Measurements from ENCODE around the gene PRRG4.

PRRG4 gene

DNA sequence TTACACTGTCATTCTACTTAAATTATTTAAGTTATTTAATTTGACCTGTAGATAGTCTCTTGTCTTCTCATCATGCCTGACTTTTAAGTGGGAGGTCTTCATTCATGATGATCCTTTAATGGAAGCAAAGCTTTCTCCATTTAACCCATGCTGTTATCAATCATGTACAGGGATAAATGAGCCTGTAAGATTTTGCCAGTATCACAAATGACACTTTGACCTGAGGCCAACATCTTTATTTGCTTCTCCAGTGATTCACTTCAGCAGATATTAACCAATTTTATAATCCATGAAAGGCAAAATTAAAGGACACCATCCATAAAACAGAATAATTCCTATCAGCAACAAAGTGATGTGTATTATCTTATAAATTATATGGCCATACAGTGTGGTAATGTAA is 42.9 kb upstream of the PRRG4 start:
- Histone ChIP-seq H3K14ac (ENCODE audit: low read length) (no peak overlapping the region), H3K27ac (ENCODE audit: low read depth, low read length) (no peak overlapping the region), H4K12ac (ENCODE audit: low read depth, low read length) (no peak overlapping the region), H3K36me3 (ENCODE audit: control insufficient read depth in 1 of 2, insufficient read depth in 2 of 2, low read length in 2 of 2) (no peaks in the 10 kb centered on the region), H3K4me2 (ENCODE audit: low read length) (no peak overlapping the region), H4K8ac (ENCODE audit: low read depth, low read length) (no peak overlapping the region), H2BK5ac (ENCODE audit: low read depth, low read length, poor library complexity) (no peak overlapping the region), H3K79me2 (ENCODE audit: control insufficient read depth, insufficient read depth, low read length, poor library complexity) (no peaks in the 10 kb centered on the region), H3K4ac (ENCODE audit: low read depth, low read length) (no peak overlapping the region), H3K4me3 (ENCODE audit: low read depth, low read length) (no peak overlapping the region), H3K18ac (ENCODE audit: low read length) (no peak overlapping the region), H4K91ac (ENCODE audit: low read depth, low read length) (no peak overlapping the region), H3K79me1 (ENCODE audit: low read length) (no peaks in the 10 kb centered on the region), H2AK5ac (ENCODE audit: low read length) (no peak overlapping the region), H3K27me3 (ENCODE audit: insufficient read depth, low read length) (no peaks in the 10 kb centered on the region), H3K4me1 (ENCODE audit: control insufficient read depth in 1 of 2, insufficient read depth in 2 of 2, low read length in 2 of 2) (no peaks in the 10 kb centered on the region), H2AFZ (ENCODE audit: insufficient read depth, low read length, poor library complexity) (no peak overlapping the region), H3K23ac (ENCODE audit: low read length) (no peak overlapping the region), H2BK120ac (ENCODE audit: insufficient read depth, low read length, poor library complexity) (no peak overlapping the region), H2BK12ac (ENCODE audit: low read length) (no peak overlapping the region), H3K9ac (ENCODE audit: low read length) (no peak overlapping the region), H3K9me3 (ENCODE audit: insufficient read depth, low read depth, low read length) (no peaks in the 10 kb centered on the region)
- no peak for DNase-seq

DNA sequence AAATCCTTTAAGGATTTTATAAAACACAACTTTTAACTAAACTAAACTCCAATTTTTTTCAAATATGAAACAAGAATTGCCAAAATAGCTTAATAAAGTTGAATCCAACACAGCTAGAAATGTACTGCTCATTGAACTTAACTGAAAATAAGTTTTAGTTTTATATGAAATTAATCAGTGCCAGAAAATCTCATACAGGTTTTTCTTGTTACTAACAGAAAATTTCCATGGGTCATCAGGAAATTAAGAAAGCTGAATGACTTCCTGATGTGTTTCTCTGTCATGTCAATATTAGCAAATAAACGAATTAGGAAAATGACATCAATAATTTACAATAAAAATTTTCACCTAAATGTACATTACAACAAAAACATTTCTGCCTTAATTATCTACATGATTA is 38.8 kb upstream of the PRRG4 start:
- WGBS (ENCODE audit: extremely low coverage, insufficient coverage, insufficient read length), result no CpG with 5 or more reads among the region's 1 CpG
- no peak overlapping the region for H2BK5ac ChIP-seq (ENCODE audit: low read depth, low read length, poor library complexity)

DNA sequence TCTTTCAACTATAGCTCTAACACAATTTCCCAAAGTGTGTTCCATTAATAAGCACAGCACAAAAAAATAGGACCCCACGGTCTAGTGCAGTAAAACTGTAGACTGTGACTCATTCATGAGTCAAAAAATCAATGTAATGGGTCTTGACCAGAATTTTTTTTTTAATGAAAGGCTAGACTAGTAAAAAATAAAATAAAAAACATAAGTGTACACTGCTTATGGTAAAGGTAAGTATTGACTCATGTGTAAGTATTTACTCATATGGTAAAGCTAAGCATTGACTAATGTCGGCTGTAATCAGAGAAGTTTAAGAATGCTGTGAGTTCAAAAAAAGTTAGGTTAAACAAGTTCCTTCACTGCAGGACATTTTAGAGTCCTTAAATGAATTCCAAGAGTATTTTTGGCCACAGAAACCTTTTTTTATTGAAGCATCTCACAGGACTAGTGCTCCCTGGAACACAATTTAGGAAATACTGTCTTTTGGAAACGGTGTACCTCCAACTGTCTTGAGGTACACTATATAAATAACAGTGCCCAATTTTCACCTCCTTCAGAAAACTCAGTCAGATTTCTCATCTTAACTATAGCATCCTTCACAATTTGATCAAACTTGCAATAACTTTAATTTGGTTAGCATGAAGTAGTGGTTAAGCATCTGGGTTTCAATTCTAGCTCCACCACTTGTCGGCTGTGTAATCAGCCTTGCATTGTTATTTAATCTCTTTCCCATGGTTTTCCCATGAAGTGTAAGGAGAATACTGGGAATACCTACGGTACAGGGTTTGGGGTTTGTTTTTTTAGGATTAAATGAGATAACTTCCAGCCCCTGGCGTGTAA is 37.4 kb upstream of the PRRG4 start:
- H3K18ac ChIP-seq (ENCODE audit: low read length), result no peak overlapping the region
- H3K4ac ChIP-seq (ENCODE audit: low read depth, low read length), result no peak overlapping the region
- H3K23ac ChIP-seq (ENCODE audit: low read length), result no peak overlapping the region

More for the DNA sequence above, 38.8 kb upstream of the PRRG4 start:
- Histone ChIP-seq H2AK5ac (ENCODE audit: low read length) (no peak overlapping the region), H3K4ac (ENCODE audit: low read depth, low read length) (no peak overlapping the region), H3K14ac (ENCODE audit: low read length) (no peak overlapping the region), H4K91ac (ENCODE audit: low read depth, low read length) (no peak overlapping the region), H3K18ac (ENCODE audit: low read length) (no peak overlapping the region), H3K27ac (ENCODE audit: low read depth, low read length) (no peak overlapping the region), H3K36me3 (ENCODE audit: control insufficient read depth in 1 of 2, insufficient read depth in 2 of 2, low read length in 2 of 2) (no peaks in the 10 kb centered on the region), H3K4me1 (ENCODE audit: control insufficient read depth in 1 of 2, insufficient read depth in 2 of 2, low read length in 2 of 2) (no peaks in the 10 kb centered on the region), H3K23ac (ENCODE audit: low read length) (no peak overlapping the region), H3K9me3 (ENCODE audit: insufficient read depth, low read depth, low read length) (no peaks in the 10 kb centered on the region), H3K27me3 (ENCODE audit: insufficient read depth, low read length) (no peaks in the 10 kb centered on the region), H2BK12ac (ENCODE audit: low read length) (no peak overlapping the region), H2BK120ac (ENCODE audit: insufficient read depth, low read length, poor library complexity) (no peak overlapping the region), H3K9ac (ENCODE audit: low read length) (no peak overlapping the region), H3K4me2 (ENCODE audit: low read length) (no peak overlapping the region), H4K12ac (ENCODE audit: low read depth, low read length) (no peak overlapping the region), H3K4me3 (ENCODE audit: low read depth, low read length) (no peak overlapping the region), H3K79me2 (ENCODE audit: control insufficient read depth, insufficient read depth, low read length, poor library complexity) (no peaks in the 10 kb centered on the region), H2AFZ (ENCODE audit: insufficient read depth, low read length, poor library complexity) (no peak overlapping the region), H4K8ac (ENCODE audit: low read depth, low read length) (no peak overlapping the region), H3K79me1 (ENCODE audit: low read length) (no peaks in the 10 kb centered on the region)
- no peak for DNase-seq

DNA sequence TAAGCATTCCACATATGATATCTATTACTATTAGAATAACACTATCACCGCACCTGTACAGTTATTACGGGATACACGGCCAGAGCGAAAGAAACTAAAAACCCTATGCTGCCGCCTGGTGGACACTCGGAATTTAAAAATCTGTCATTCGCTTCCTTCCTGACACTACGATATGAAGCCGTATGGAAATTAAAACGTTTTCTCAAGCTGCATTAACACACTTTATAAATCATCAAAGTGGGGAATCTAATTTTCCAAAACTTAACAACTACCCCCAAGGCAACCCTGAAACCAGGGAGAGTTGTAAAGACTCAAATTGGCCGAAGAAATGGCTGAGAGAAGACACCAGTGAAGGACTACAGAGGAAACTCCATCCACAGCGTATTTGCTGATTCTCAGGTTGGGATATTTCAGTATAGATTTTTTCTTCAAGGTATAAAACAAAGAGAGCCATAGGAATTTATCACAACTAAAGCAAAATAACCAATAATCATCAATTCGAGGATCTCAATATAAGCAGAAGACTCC is 36.7 kb upstream of the PRRG4 start:
- Histone ChIP-seq H4K91ac (ENCODE audit: low read depth, low read length) (no peak overlapping the region), H3K79me2 (ENCODE audit: control insufficient read depth, insufficient read depth, low read length, poor library complexity) (no peaks in the 10 kb centered on the region), H3K9ac (ENCODE audit: low read length) (no peak overlapping the region), H3K4me1 (ENCODE audit: control insufficient read depth in 1 of 2, insufficient read depth in 2 of 2, low read length in 2 of 2) (no peaks in the 10 kb centered on the region), H2AFZ (ENCODE audit: insufficient read depth, low read length, poor library complexity) (no peak overlapping the region), H4K8ac (ENCODE audit: low read depth, low read length) (no peak overlapping the region), H2AK5ac (ENCODE audit: low read length) (no peak overlapping the region), H2BK5ac (ENCODE audit: low read depth, low read length, poor library complexity) (no peak overlapping the region), H3K79me1 (ENCODE audit: low read length) (no peaks in the 10 kb centered on the region), H3K18ac (ENCODE audit: low read length) (no peak overlapping the region), H3K4ac (ENCODE audit: low read depth, low read length) (no peak overlapping the region), H3K27ac (ENCODE audit: low read depth, low read length) (no peak overlapping the region), H3K36me3 (ENCODE audit: control insufficient read depth in 1 of 2, insufficient read depth in 2 of 2, low read length in 2 of 2) (no peaks in the 10 kb centered on the region), H2BK12ac (ENCODE audit: low read length) (no peak overlapping the region), H3K14ac (ENCODE audit: low read length) (no peak overlapping the region), H4K12ac (ENCODE audit: low read depth, low read length) (no peak overlapping the region), H3K23ac (ENCODE audit: low read length) (no peak overlapping the region), H2BK120ac (ENCODE audit: insufficient read depth, low read length, poor library complexity) (no peak overlapping the region), H3K4me3 (ENCODE audit: low read depth, low read length) (no peak overlapping the region), H3K4me2 (ENCODE audit: low read length) (no peak overlapping the region), H3K9me3 (ENCODE audit: insufficient read depth, low read depth, low read length) (no peaks in the 10 kb centered on the region), H3K27me3 (ENCODE audit: insufficient read depth, low read length) (no peaks in the 10 kb centered on the region)
- no CpG with 5 or more reads among the region's 13 CpGs for WGBS (ENCODE audit: extremely low coverage, insufficient coverage, insufficient read length)
- peak; percentile 66 to 85 for DNase-seq

More for the DNA sequence above, 37.4 kb upstream of the PRRG4 start:
- H2BK120ac ChIP-seq (ENCODE audit: insufficient read depth, low read length, poor library complexity), result no peak overlapping the region
- no peak overlapping the region for H4K12ac ChIP-seq (ENCODE audit: low read depth, low read length)
- H4K8ac ChIP-seq (ENCODE audit: low read depth, low read length), result no peak overlapping the region
- no peak overlapping the region for H2BK5ac ChIP-seq (ENCODE audit: low read depth, low read length, poor library complexity)
- no peak overlapping the region for H3K27ac ChIP-seq (ENCODE audit: low read depth, low read length)
- no peak overlapping the region for H2AK5ac ChIP-seq (ENCODE audit: low read length)
- no peaks in the 10 kb centered on the region for H3K4me1 ChIP-seq (ENCODE audit: control insufficient read depth in 1 of 2, insufficient read depth in 2 of 2, low read length in 2 of 2)
- H4K91ac ChIP-seq (ENCODE audit: low read depth, low read length), result no peak overlapping the region
- no peaks in the 10 kb centered on the region for H3K79me2 ChIP-seq (ENCODE audit: control insufficient read depth, insufficient read depth, low read length, poor library complexity)
- no peaks in the 10 kb centered on the region for H3K9me3 ChIP-seq (ENCODE audit: insufficient read depth, low read depth, low read length)
- DNase-seq, result peak in 1 of 2 donors; percentile 37
- H3K79me1 ChIP-seq (ENCODE audit: low read length), result no peaks in the 10 kb centered on the region
- H3K27me3 ChIP-seq (ENCODE audit: insufficient read depth, low read length), result no peaks in the 10 kb centered on the region
- WGBS (ENCODE audit: extremely low coverage, insufficient coverage, insufficient read length), result no CpG with 5 or more reads among the region's 6 CpGs
- no peak overlapping the region for H3K4me3 ChIP-seq (ENCODE audit: low read depth, low read length)
- H3K9ac ChIP-seq (ENCODE audit: low read length), result no peak overlapping the region
- H2BK12ac ChIP-seq (ENCODE audit: low read length), result no peak overlapping the region
- H2AFZ ChIP-seq (ENCODE audit: insufficient read depth, low read length, poor library complexity), result no peak overlapping the region
- no peak overlapping the region for H3K14ac ChIP-seq (ENCODE audit: low read length)
- H3K36me3 ChIP-seq (ENCODE audit: control insufficient read depth in 1 of 2, insufficient read depth in 2 of 2, low read length in 2 of 2), result no peaks in the 10 kb centered on the region
- H3K4me2 ChIP-seq (ENCODE audit: low read length), result no peak overlapping the region
